UCSD-AML1 (cell line): ENCODE data around the gene GNB1.
A peak's percentile ranks its signal among the peaks of the same experiment; 100 is the strongest.
"Not testable (repeated sequence)": the region's sequence is repeated elsewhere in the genome, so short reads cannot be mapped to it uniquely, and the experiment has no call there.

Experiments used
- DNase-seq: peaks from one replicate; lab custom pipeline; 2025; ENCODE audit not compliant: unreplicated experiment; lab: John Stamatoyannopoulos, UW

GNB1 gene

DNA sequence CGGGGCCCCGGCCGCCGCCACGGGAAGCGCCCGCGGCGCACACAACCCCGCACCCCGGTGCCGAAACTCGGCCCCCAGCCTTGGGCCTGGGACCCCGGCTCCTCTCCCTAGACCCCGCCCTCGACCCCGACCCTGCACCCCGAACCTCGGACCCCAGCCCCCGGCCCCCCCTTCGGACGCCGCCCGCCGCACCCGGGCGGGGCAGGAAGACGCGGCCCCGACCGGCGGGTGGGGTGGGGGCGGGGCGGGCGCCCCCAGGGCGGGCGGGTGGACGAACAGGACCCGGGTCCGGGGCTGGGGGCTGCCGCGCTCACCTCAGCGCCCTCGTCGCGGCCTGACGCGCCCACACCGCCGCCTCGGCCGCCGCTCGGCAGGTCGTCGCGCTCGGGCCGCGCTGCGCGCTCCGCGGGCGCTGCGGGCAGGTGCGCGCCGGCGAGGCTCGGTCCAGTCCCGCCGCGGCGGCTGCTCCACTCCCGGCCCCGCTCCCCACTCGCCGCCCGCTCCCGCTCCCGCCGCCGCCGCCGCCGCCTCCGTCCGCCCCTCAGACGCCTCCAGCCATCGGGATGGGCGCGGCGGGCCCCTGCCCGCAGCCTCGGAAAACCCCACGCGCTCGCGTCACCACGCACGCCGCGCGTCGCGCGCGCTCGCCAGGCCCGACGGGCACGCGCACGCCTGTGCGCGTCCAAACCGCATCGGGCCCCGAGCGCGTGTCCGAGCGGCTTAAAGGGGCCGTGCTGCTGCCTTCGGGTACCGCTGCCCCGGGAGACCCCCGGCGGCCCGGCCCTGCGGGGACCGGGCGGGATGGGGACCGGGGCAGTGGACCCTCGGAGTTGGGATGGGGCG is at the start of gene GNB1:
GNB1 (minus strand) TSS at position 582 of the 843 bp plus-strand sequence. CDS start 65,634 bp downstream, outside the sequence.
- peak; percentile 92 for DNase-seq

GRCh38 chr1:1940123-1940425 is 49.2 kb upstream of the GNB1 start:
- DNase-seq: no peak

- DNase-seq: no peak
Measured at GRCh38 chr1:1939296-1940122, 48.6 kb upstream of the GNB1 start.

- DNase-seq: no peak
Measured at GRCh38 chr1:1938613-1939295, 47.9 kb upstream of the GNB1 start.

- no peak for DNase-seq
Measured at GRCh38 chr1:1938276-1938573, 47.3 kb upstream of the GNB1 start.

GRCh38 chr1:1937549-1938275 is 46.8 kb upstream of the GNB1 start:
- no peak for DNase-seq

DNA sequence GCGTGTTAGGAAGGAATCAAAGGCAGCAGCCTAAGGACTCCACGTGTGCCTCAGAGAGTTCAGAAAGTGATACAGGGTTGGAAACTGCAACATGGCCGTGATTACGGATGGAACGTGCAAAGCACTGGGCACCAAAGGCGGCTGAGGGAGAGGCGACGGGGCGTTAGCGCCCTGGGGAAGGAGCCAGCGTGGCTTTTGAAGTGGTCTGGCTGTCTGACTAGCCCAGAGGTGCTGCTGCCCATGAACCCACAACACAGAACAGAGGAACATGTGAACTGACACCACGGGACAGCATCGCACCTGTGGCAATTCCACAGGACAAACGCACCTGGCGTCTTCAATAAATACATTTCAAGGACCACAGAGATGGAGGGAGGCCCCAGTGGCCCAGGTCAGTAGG is 46.2 kb upstream of the GNB1 start:
- no peak for DNase-seq

DNA sequence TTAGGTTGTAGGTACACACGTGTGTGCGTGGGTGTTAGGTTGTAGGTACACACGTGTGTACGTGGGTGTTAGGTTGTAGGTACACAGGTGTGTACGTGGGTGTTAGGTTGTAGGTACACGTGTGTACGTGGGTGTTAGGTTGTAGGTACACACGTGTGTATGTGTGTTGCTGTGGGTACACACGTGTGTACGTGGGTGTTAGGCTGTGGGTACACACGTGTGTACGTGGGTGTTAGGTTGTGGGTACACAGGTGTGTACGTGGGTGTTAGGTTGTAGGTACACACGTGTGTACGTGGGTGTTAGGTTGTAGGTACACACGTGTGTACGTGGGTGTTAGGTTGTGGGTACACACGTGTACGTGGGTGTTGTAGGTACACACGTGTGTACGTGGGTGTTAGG is 44.0 kb upstream of the GNB1 start:
- DNase-seq: not testable (repeated sequence)

GRCh38 chr1:1929639-1930545 is 39.0 kb upstream of the GNB1 start:
- DNase-seq: no peak

- no peak for DNase-seq
Measured at GRCh38 chr1:1929102-1929638, 38.3 kb upstream of the GNB1 start.

- DNase-seq: no peak
Measured at GRCh38 chr1:1928231-1929101, 37.6 kb upstream of the GNB1 start.

DNA sequence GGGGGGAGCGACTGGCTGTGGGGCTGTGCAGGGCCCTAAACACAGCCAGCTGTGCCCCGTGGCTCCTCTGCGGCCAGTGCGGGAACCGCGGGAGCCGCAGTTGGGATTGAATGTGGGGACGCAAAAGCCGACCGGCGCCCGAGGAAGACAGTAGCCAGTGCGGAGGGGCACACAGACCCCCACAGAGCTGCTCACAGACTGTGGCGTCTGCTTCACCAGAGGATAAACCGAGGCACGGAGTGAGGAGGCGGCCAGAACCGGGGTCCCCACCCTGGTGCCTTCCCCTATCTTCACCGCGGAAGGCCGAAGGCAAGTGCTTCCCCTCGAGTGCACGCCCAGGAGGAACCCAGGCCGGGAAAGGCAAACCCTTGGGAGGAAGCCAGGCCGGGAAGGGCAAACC is 36.9 kb upstream of the GNB1 start:
- DNase-seq: no peak

GRCh38 chr1:1926886-1927660 is 36.2 kb upstream of the GNB1 start:
- no peak for DNase-seq

DNA sequence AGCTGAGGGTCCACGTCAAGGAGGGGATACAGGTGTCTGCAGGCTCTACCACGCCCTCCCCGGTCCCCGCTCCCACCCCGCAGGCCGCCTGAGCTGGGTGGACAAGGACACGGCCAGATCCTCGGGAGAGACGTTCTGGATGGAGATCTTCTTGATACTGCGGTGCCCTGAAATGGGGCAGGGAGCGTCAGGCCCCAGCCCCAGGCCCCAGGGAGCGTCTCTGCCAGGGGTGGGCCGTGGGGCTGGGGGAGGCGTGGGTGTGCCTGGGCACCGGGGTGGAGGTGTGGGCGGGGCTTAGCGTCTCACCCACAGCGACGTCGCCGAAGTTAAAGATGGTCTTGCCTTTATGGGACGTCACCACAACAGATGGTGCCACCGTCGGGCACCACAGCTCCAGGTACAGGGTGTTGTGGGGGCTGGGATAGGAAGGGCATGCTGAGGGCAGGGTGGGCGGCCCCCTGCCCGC is 35.5 kb upstream of the GNB1 start:
- DNase-seq: no peak

DNA sequence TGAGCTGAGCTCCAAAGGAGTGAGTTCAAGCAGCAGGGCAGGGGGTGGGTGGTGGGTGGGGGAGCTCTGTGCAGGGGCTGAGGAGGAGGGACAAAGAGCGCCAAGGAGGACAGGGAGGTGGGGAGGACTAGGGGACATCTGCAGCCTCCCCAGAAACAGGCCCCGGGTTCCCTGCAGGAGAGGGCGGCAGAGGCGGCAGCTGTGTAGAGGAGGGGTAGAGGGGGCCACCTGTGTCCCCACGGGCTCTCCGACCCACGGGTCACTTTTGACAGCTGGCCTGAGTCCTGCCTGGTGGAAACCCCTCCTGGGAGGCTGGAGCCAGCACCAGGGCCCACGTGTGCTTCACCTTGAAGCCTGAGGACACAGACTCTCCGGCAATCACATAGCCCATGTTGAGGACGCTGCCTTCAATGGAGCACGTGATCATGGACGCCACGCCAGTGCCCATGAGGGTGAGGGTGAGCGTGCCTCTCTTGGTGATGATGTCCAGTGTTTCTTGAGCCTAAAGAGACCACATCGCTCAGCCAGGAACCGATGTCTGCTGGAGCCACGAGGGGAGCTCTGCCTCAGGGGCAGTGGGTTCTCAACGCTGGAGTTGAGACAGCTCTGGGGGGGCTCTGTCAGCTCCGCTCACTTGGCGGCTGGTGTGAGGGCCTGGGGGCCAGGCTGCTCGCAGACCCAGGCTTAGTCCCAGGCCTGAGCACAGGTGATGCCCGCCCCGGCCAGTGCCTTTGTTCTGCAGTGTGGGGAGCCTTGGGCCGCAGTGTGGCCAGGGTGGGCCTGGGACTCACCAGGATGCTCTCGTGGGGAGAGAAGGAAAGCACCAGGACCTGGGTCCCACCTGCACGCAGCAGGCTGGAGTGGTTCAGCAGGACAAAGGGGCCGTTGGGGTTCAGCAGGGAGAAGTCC is 34.8 kb upstream of the GNB1 start:
- no peak for DNase-seq

DNA sequence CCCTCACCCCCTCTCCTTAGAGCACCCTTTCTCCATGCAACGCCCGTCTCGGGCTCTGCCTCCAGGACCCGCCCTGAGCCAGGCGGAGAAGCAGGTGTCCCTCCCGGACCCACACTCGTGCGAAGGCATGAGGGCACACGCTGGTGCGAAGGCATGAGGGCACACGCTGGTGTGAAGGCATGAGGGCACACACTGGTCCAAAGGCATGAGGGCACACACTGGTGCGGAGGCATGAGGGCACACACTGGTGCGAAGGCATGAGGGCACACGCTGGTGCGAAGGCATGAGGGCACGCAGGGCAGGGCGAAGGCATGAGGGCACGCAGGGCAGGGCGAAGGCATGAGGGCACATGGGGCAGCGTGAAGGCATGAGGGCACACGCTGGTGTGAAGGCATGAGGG is 34.0 kb upstream of the GNB1 start:
- no peak for DNase-seq

DNA sequence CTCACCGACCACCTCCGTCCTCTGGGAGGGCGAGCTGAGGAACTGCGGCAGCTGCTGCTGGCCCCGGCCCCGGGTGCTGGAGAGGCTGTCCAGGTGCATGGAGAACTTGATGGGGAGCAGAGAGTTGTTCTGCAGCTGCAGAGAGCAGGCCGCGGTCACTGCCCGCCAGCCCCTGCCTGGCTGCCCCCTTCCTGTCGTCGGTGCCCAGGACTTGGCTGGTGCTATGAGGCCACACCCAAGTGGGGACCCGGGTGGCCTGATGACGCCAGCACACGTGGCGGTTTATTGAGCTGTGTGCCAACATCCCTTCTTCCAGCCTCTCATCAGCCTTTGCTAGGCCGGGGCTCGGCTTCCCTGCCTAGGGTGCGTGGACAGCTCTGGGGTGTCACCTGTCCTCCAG is 33.5 kb upstream of the GNB1 start:
- DNase-seq: no peak
